Activated CD4-positive, alpha-beta memory T cell treated with anti-CD3 and anti-CD28 coated beads, Interleukin-2, amount 10 ng/mL, durations not matched to agents 7 days and 5 days (primary cell): ENCODE results near the gene ZDHHC12. TPM values are rescaled to one million over a fixed set of nuclear protein-coding genes. Genes with fewer than 3 reads are reported as not detected.

Experiments used
- total RNA-seq, 2 experiments: library from RNA; stranded (reverse); gene quantifications; one replicate each; pipeline ENCODE4 v1.2.3, GENCODE V29; 2021

ZDHHC12 gene
- total RNA-seq, 2 experiments from 2014 or later = 79.3 to 81.5 TPM

Other genes with a start within 250 kb of the ZDHHC12 start
- gene GLE1, start 219.4 kb downstream of the ZDHHC12 start, total RNA-seq = 10 to 100 TPM; 50.3 to 50.7 TPM
- gene SPTAN1, start 171.5 kb downstream of the ZDHHC12 start, total RNA-seq = 100 to 1,000 TPM; 313 to 321 TPM
- gene DYNC2I2, start 67.3 kb downstream of the ZDHHC12 start, total RNA-seq = 10 to 100 TPM; 51.5 to 53.5 TPM
- gene SET, start 34.9 kb downstream of the ZDHHC12 start, total RNA-seq = 100 to 1,000 TPM; 355 to 379 TPM
- gene PKN3, start 21.6 kb downstream of the ZDHHC12 start, total RNA-seq = 1 to 10 TPM; 5.0 to 5.6 TPM
- gene ZER1, start 47.8 kb upstream of the ZDHHC12 start, total RNA-seq = 10 to 100 TPM; 24.1 to 24.4 TPM
- gene TBC1D13, start 63.1 kb upstream of the ZDHHC12 start, total RNA-seq = 10 to 100 TPM; 18.0 to 21.4 TPM
- gene ENDOG, start 94.4 kb upstream of the ZDHHC12 start, total RNA-seq = 10 to 100 TPM; 16.7 to 19.1 TPM
- 10 to 100 TPM; 54.3 to 59.2 TPM for gene SPOUT1, start 105.7 kb upstream of the ZDHHC12 start, total RNA-seq
- 10 to 100 TPM; 12.7 to 14.8 TPM for gene KYAT1, start 157.8 kb upstream of the ZDHHC12 start, total RNA-seq
- 10 to 100 TPM; 37.1 to 38.1 TPM for gene LRRC8A, start 158.0 kb upstream of the ZDHHC12 start, total RNA-seq
- gene PHYHD1, start 196.9 kb upstream of the ZDHHC12 start, total RNA-seq = 1 to 10 TPM; 1.1 to 1.4 TPM
- 1 to 10 TPM; 7.0 TPM for gene DOLK, start 223.5 kb upstream of the ZDHHC12 start, total RNA-seq
- 10 to 100 TPM; 65.8 to 73.6 TPM for gene NUP188, start 223.6 kb upstream of the ZDHHC12 start, total RNA-seq